Kasumi-1 (cell line): ENCODE results near the gene IGFBP7.

ENCODE experiments used
- DNase-seq, 2 experiments: peaks; one replicate each; lab custom pipeline; 2025; lab: John Stamatoyannopoulos, UW

IGFBP7 gene

GRCh38 chr4:57129477-57129876, 19.3 kb upstream of the IGFBP7 start:
- DNase-seq = no peak

- DNase-seq = no peak
Measured at GRCh38 chr4:57127361-57127760, 17.2 kb upstream of the IGFBP7 start.

DNA sequence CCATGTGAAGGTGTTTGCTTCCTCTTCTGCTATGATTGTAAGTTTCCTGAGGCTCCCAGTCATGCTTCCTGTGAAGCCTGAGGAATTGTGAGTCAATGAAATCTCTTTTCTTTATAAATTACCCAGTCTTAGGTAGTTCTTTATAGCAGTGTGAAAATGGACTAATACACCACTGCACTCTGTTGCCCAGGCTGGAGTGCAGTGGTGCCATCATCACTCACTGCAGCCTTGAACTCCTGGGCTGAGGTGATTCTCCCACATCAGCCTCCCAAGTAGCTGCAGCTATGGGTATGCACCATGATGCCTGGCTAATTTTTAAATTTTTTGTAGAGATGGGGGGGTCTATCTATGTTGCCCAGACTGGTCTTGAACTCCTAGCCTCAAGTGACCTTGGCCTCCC, 15.8 kb upstream of the IGFBP7 start:
- DNase-seq = no peak

- DNase-seq = no peak
Measured at GRCh38 chr4:57124145-57124544, 14.0 kb upstream of the IGFBP7 start.

DNA sequence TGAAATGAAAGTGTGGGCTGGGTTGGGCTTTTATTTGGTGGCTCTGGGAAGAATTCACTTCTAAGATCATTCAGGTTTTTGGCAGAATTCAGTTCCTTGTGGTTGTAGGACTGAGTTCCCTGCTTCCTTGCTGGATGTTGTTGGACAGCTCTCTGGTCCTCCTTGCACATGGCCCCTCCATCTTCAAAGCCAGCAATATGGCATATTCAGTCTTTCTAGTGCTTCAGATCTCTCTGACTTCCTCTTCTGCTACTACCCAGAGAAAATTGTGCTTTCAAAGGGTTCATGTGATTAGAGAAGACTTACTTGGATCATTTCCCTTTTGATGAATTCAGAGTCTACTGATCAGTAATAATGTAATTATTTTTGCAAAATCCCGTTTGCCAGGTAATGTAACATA, 12.8 kb upstream of the IGFBP7 start:
- peak; percentile 28 to 61 for DNase-seq

- peak in 1 of 2 experiments; percentile 29 for DNase-seq
Measured at GRCh38 chr4:57119054-57119651, 9.0 kb upstream of the IGFBP7 start.

- peak; percentile 59 to 78 for DNase-seq
Measured at GRCh38 chr4:57117491-57117890, 7.3 kb upstream of the IGFBP7 start.

DNA sequence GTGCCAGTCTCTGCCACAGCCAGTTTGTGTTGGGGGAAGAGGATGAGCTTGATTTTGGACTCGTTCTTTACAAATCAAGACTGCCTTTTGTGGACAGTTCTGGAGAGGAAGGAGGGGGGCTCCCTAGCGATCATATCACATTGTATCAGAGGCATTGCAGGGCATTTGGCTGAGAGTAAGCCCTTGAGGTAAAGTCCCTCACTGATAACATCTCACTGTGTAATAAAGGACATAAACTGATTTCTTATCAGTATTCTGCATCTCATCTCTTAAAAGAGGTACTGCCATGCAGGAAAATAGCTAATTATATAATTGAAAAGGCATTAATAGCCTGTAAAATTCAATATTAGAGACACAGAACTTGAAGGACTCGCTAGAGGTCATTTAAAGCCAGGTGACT, 6.1 kb upstream of the IGFBP7 start:
- DNase-seq = no peak

DNA sequence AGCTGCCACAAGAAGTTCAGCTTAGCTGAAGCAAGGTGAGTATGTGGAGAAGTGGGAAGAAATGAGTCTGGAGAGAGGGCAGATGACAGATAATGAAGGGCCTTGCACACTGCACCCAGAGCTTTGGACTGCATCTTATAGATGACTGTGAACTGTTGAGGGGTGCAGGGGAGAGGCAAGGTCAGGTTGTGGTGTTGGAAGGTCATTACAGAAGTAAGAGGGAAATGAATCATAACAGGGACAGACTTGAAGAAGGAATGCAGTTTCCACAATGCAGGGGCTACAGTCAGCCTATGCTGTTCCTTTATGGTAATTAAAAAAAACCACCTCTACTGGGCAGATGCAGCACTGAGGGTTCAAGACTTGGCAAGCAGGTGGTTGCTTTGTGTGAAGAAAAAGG, 4.8 kb upstream of the IGFBP7 start:
- no peak for DNase-seq

DNA sequence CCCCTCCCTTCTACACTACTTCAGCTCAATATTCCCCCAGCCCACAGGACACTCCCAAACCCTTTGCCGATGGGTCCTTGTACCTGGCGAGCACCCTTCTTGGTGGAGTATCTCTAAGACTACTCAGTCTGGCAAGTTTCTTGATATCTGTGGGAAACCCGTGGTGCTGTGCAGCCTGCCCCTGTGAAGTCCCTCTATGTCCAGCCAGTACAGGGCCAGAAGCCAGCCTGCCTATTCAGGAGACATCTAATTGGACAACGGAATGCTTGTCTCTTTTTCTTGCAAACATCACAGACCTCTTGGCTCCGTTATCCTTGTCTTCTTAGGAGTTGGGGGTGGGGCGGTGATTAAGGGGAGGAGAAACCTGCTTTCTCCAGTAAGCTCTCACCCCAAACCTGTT, 3.7 kb upstream of the IGFBP7 start:
- no peak for DNase-seq

DNA sequence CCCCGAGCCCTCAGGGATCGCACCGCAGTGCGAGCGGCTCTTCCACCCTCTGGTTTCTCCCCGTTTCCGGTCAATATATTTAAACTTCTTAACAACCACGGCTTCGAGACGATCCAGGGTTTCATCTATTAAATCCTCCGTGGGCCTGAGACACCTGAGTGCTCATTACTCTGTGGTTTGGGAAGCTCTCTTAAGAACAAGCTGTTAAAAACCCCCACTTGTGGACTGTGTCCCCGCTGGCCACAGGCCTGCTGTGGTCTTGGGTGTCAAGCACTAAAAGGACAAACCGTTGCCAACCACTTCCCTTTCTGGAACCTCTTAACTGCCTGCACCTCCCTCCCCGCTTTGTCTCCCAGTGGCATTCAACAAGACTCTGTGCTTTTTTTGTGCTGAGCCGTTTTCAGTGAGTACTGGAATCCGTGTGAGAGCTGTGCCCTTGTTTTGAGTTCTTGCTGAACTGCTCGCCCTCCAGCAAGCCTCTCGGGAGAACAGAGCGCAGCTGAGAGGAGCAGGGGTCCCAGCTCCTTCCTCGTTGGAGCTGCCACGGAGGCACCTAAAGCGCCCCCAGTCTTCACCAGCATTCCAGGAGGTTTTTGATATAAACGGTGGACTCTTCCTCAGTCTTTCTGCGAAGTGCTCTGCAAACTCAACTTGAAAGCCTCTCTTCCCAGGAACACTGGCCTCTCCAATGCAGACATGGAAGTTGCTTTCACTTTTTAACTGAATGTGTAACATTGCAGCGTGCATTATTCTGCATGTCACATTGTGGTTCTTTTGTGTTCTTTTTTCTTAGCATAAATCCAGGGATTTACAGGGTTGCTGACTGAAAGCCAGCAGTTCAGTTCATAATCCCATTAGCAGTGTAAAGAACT, 691 bp upstream of the IGFBP7 start:
- peak; percentile 100 for DNase-seq

GRCh38 chr4:57109411-57109846, 756 bp downstream of the IGFBP7 start:
- DNase-seq = peak; percentile 58 to 60

GRCh38 chr4:57106181-57106580, 4.0 kb downstream of the IGFBP7 start:
- DNase-seq = no peak

DNA sequence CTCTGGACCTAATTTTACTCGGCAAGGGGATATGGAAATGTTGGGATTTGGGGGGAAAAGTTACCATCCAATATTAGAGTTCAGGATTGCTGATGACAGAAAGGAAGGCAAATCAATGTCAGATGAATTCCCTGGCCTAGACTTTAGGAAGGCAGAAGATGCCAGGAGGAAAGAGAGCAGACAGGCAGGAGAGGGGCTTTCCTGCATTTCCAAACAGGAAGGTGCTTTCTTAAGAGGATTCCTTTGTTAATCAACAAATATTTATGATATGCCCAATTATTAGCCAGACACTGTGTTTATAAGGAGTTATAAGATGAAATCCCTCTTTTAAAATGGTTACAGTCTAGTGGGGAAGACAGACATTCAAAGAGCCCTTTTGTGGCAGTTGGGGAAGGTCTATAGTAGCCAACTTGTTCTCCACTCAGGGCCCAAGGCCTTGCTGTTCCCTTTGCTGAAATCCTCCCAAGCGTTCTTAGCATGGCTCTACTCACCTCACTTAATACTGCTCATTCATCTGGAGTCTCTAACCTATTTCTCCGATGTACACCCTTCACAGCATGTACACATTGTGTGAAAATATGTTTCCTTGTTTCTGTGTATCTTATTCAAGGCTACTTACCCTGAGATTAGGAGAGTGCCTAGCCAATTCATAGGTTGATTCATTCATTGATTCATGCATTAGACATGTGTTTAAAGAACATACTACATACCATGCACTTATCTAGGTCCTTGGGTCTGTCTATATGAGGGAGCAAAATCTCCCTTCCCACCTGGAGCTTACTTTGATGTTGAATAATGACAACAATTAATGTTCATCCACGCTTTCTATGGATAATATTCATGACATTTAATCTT, 5.3 kb downstream of the IGFBP7 start:
- no peak for DNase-seq

GRCh38 chr4:57103051-57103450, 7.1 kb downstream of the IGFBP7 start:
- no peak for DNase-seq

GRCh38 chr4:57102050-57102624, 8.0 kb downstream of the IGFBP7 start:
- no peak for DNase-seq

DNA sequence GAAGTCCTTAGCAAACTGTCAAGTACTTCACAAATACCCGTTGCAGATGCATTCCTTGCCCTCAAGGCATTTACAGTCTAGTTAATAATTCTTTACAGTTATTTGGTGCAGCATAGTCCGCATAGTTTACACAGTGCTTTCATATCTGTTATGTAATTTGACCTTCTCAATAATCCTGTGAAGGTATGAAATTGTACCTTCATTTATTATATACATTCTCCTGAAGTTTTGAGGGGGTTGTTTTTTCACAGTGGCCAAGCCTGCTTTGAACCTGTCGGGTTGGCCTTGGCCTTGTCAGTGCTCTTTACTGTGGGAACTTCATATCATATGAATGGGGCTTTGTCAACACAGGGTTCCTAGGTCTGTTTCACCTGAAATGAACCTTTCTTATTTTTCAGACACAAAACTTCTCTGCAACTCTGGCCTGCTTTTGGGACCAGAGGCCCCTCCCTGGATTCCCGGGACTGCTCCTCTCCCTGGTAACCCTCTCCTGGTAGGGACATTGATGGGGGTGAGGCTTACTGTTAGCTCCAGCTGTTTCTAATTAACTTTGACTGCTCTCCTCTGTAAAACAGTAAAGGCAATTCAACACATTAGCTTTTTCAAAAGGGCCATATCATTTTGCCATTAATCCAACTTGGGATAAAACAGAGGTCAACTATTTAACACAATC, 9.1 kb downstream of the IGFBP7 start:
- no peak for DNase-seq

DNA sequence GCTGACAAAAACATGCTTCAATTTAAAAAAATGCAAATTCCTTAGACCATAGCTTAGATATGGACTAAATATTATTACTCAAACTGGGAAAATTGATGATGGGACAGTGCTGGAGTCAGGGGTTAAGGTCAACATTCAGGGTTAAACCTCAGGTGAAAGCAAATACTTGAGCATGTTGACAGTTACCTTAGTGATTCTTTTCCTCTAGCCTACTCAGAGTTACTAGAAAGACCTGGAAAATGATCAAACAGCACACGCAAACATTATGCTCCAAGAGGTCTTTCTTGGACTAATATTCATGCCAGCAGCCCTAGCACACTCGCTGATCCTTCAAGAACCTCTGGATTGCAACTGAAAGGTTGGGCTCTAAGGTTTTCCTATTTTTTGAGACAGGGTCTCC, 10.8 kb downstream of the IGFBP7 start:
- DNase-seq = no peak

GRCh38 chr4:57098941-57099340, 11.2 kb downstream of the IGFBP7 start:
- DNase-seq = no peak

DNA sequence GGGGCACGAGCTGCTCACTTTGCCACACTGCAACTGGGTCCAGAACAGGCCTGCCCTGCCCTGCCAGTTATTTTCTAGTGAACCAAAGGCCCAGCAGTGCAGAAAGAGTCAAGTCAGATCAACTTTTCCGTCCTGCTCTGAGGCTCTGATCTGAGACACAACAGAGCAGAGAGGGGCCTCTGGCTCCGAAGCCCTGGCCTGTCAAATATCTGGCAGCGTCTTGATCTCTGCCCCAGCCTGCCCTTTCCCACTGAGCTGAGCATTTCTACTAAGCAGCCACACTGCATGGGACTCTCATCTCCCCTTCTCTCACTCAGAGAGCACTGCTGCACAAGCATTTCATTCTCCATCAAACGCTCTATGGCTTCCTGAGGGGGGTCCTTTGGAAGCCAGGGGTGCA, 11.8 kb downstream of the IGFBP7 start:
- no peak for DNase-seq

GRCh38 chr4:57097711-57098110, 12.5 kb downstream of the IGFBP7 start:
- no peak for DNase-seq

- DNase-seq = no peak
Measured at GRCh38 chr4:57095956-57096355, 14.2 kb downstream of the IGFBP7 start.
